HG03175 (cell line): ENCODE measurements around the gene COPA.
"Not testable (repeated sequence)": the region's sequence is repeated elsewhere in the genome, so short reads cannot be mapped to it uniquely, and the experiment has no call there.

Experiments
- ATAC-seq: cut with Tn5 transposase; IDR thresholded peaks from one replicate; pipeline ENCODE4 v1.9.1; 2021; ENCODE audit warnings: mild to moderate bottlenecking, moderate library complexity; ENCODE audit not compliant: unreplicated experiment

Gene COPA

DNA sequence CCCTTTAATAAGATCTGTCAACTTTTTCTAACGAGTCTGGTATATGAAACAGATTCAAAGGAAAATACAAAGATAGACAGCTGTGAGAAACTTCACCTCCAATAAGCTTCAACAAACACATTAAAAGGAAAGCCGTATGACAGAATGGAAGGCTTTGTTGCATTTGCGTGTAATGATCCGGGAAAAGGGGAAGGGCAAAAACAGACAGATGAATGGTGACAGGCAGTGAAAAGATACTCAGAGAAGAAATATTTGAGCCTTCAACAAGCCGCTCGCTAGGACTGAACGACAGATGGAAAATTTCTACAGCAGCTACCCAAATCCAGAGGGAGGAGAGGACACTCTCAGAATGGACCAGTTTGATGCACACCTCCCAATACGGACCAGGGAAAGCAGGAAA is 14.9 kb downstream of the COPA start:
- ATAC-seq = no peak

DNA sequence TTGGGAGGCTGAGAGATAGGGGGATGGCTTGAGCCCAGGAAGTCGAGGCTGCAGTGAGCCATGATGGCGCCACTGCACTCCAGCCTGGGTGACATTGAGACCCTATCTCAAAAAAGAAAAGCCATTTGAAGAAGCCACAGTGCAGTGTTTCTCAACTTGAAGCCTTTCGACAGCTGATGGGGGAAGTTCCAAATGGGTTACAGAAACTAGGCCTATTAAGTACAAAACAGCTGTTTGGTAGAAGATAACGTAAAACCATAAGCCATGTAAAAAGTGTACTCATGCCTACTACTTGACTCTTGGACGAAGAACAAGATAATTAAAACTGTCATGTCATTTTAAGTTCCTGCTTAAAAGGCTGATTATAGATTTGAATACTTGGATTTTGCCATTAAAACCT is 16.6 kb downstream of the COPA start:
- no peak for ATAC-seq

- ATAC-seq = no peak
These were observed 17.8 kb downstream of the COPA start for GRCh38 chr1:160325252-160325651.

GRCh38 chr1:160322831-160323230 is 20.2 kb downstream of the COPA start:
- ATAC-seq = no peak

- no peak for ATAC-seq
These were observed 27.7 kb downstream of the COPA start for GRCh38 chr1:160315359-160315758.

DNA sequence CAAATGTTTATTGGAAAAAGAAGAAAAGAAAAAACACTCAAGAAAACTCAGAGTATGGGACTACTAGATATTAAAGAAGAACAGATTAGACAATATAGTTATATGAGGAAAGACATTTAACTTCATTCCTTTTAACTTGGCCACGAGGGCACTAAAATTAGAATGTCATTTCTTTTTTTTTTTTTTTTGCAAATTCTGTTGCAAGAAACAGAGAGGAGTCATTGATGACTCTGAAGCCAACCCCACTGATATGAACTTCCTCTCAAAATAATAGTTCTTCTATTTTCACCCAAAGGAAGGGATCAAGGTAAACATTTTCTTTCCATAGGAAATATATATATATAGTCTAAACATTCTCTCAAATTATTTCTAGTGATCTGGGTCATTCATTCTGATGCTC is 33.5 kb downstream of the COPA start:
- ATAC-seq = no peak

- no peak for ATAC-seq
These were observed 33.9 kb downstream of the COPA start for GRCh38 chr1:160309185-160309557.

DNA sequence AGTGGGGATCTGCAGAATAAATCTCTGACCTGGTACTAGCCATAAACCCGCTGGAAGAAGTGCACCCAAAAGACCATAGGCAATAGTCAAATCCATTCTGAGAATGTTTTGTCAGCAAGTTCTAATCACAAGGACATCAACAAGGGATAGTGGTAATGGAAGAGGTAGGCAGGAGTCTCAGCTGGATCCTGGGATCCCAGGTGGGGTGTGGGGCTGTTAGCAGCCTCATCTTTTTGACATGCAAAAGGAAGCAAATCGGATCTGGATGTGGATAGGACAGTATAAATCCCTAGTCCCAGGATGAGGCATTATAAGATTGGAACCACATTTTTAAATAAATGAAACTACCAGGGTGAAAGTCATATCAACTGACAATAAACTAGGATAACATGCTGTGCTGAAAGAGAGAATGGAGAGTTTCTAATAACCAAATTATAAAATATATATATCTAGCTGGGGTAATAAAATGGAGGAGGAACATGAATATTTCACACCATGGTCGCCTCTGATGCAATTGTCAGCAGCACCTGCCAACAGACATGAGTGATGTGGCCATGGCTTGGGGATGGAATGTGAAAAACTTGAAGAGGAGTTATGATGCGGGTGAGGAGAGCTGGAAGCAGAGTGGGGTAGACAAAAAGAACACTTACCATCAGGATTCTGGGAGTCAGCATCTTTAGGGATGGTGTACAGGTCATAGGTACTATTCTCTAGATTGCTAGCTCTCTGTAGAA is 34.4 kb downstream of the COPA start:
- ATAC-seq = no peak

GRCh38 chr1:160307118-160307791 is 35.8 kb downstream of the COPA start:
- ATAC-seq = no peak

DNA sequence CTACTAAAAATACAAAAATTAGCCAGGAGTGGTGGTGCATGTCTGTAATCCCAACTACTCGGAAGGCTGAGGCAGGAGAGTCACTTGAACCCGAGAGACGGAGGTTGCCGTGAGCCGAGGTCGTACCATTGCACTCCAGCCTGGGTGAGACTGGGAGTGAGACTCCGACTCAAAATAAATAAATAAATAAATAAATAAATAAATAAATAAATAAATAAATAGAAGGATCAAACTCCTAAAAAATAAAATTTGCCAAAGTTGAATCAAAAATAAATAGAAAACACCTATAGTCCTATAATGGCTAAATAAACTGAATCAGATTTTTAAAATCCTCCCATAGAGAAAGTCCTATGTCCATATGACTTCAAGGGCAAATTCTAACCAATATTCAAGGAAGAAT is 42.9 kb downstream of the COPA start:
- no peak for ATAC-seq

GRCh38 chr1:160296036-160296435 is 47.0 kb downstream of the COPA start:
- ATAC-seq = no peak

DNA sequence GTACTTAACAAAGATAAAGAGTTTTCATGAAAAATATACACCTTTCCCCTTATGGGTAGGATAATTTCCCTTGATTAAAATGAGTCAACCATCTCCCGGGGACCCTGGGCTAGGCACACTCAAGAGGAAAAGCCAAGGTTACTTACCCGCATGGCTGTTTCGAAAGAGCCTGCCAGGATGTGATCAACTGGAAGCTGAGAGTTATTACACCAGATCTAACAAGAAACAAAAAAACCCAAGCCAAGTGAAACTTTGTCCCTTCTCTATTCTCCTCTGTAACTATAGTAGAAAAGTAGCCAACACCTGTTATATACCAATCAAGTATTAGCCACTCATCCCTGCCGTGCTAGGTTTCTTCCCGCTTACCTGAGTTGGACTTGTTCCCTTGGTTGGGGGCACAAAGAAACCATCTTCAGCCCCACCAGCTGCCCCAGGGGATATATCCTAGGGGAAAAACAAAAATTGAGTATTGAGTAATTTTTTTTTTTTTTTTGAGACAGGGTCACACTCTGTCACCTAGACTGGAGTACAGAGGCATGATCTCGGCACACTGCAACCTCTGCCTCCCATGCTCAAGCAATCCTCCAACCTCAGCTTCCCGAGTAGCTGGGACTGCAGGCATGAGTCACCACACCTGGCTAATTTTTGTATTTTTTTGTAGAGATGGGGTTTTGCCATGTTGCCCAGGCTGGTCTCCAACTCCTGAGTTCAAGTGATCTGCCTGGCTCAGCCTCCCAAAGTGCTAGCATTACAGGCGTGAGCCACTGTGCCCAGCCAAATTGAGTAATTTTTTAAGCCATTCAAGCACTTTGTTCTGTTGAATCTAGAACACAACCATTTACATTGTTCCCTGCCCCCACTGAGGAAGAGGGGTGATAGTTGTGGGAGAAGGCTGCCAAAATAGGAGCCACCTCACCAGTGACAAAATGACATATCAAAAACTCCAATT is 49.8 kb downstream of the COPA start:
- ATAC-seq = no peak

- no peak for ATAC-seq
These were observed 51.5 kb downstream of the COPA start for GRCh38 chr1:160291248-160292220.

DNA sequence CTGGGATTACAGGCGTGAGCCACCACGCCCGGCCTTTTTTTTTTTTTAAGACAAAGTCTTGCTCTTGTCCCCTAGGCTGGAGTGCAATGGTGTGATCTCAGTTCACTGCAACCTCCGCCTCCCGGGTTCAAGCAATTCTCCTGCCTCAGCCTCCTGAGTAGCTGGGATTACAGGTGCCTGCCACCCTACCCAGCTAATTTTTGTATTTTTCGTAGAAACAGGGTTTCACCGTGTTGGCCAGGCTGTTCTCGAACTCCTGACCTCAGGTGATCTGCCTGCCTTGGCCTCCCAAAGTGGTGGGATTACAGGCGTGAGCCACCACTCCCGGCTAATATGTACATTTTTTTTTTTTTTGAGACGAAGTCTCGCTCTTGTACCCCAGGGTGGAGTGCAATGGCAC is 55.3 kb downstream of the COPA start:
- ATAC-seq = not testable (repeated sequence)

DNA sequence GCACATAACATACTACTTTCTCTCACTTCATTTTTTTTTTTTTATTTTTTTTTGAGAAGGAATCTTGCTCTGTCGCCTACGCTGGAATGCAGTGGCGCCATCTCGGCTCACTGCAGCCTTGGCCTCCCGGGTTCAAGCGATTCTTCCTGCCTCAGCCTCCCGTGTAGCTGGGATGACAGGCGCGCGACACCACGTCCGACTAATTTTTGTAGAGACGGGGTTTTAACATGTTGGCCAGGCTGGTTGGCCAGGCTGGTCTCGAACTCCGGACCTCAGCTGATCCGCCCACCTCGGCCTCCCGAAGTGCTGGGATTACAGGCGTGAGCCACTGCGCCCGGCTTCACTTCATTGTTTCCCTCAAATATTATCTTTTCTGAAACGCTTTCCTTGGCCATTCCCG is 57.5 kb downstream of the COPA start:
- ATAC-seq = no peak

DNA sequence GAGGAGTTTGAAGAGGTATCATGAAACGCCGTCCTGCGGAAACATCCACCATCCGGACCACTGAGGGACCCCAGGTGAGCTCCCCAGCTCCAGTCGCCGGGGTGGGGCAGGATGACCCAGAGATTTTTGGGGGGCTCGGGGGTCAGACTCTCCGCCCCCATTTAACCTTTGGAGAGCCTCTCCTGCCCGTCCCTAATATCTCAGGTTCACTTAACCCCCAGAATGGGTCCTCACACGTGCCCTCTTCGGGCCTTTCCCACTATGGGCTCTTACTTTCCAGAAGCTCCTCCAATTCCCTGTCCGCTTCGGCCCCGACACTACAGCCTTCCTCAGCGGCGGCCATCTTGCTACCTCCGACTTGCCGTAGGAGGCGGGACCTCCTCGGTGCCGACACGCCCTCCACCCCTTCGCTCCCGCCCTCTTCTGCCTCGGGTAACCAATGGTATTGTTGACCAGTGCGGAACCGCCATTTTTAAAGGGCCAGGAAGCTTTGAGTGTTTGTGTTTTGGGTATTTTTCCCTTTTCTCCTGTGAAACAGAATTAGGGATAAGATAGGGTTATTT is 58.2 kb downstream of the COPA start, which contains the start of gene PEX19:
Gene PEX19, minus strand, starts transcription at position 352 of the 563 bp plus-strand sequence. Its CDS starts 9 bp downstream, at position 343.
- peak; percentile 99 for ATAC-seq

- ATAC-seq = peak; percentile 13
These were observed 58.7 kb downstream of the COPA start for GRCh38 chr1:160284220-160284781.

DNA sequence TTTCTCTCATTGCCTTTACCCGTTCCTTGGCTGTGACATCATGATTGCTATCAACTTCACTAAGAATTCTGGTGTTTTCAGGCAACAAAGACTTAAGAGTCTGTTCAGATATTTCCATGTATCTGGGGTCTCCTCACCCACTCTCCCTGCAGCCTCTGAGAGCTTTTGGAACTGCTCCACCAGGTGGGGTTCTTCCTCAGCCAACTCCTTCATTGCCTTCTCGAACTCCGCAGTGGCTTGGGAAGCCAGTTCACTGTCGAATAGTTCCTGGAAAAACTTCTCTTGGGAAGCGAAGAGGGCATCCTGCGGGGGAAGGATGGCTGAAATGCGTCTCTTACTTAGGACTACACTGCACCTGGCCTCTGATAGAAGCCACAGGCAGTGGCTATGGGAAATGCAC is 60.2 kb downstream of the COPA start:
- ATAC-seq = no peak

DNA sequence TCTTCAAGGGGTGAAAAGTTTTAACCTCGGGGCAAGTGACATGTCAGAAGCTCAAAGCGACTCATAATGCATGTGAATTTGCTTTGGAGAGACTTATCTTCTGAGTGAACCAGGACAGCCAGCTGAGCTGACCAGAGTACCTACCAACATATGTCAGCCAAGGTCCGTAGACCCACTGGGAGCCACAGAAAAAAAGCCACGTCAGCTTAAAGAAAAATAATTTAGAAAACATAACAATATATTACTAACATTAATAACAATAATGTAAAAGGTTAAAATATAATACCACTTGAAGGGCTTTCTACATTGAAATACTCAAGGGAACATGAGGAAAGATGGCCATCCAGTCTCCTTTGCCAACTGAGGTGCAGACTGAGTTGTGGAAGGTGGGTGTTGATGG is 65.1 kb downstream of the COPA start:
- no peak for ATAC-seq

DNA sequence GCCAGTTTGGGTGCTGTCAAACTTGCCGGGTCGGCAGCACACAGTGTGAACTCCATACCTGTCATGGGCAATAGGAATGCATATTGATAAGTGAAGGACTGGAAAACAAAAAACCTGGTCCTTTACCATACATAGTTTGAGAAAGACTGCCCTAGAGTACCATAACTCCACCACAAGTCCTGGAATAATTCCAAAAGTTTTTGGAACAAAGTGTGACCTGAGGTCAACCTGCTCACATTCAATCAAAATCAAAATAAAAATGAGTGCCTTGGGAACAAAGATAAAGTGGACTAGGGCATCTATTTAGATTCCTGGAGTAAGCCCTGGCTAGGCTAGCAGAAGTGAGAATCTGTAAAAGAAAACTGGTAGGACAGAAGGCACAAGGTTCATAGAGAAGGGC is 65.7 kb downstream of the COPA start:
- ATAC-seq = no peak
